Smooth muscle cell (in vitro differentiated cells): ENCODE measurements around the gene ZNF536. TPM values are rescaled to one million over a fixed set of nuclear protein-coding genes. Genes with fewer than 3 reads are reported as not detected.

Experiments
- DNase-seq: peaks from one replicate; lab custom pipeline; 2025; ENCODE audit not compliant: unreplicated experiment; lab: John Stamatoyannopoulos, UW
- H2AFZ ChIP-seq: fragments of 200-600 bp; sonication (generic); 2 replicates; pipeline ENCODE4 v1.6.0; 2016; ENCODE audit warnings: antibody characterized with exemption, low read depth, mild to moderate bottlenecking
- H3F3A ChIP-seq: fragments of 200-600 bp; sonication (generic); 2 replicates; pipeline ENCODE4 v1.6.0; 2017; ENCODE audit warnings: antibody characterized with exemption, low read depth
- H3K27ac ChIP-seq: fragments of 200-600 bp; sonication (generic); 2 replicates; pipeline ENCODE4 v1.5.1; 2016; ENCODE audit warnings: low read depth, mild to moderate bottlenecking
- H3K27me3 ChIP-seq: fragments of 200-600 bp; sonication (generic); 2 replicates; pipeline ENCODE4 v1.6.1; 2016; ENCODE audit warnings: low read depth, mild to moderate bottlenecking
- H3K36me3 ChIP-seq: fragments of 200-600 bp; sonication (generic); 2 replicates; pipeline ENCODE4 v1.5.1; 2016; ENCODE audit warnings: low read depth
- H3K4me1 ChIP-seq: fragments of 200-600 bp; sonication (generic); 2 replicates; pipeline ENCODE4 v1.5.1; 2016; ENCODE audit warnings: low read depth
- H3K4me2 ChIP-seq: fragments of 200-600 bp; sonication (generic); 2 replicates; pipeline ENCODE4 v1.6.0; 2016; ENCODE audit warnings: mild to moderate bottlenecking
- H3K4me3 ChIP-seq: fragments of 200-600 bp; sonication (generic); 2 replicates; pipeline ENCODE4 v1.5.1; 2016; ENCODE audit warnings: mild to moderate bottlenecking
- H3K79me2 ChIP-seq: fragments of 200-600 bp; sonication (generic); 2 replicates; pipeline ENCODE4 v1.6.0; 2016; ENCODE audit warnings: low read depth, mild to moderate bottlenecking
- H3K9ac ChIP-seq: fragments of 200-600 bp; sonication (generic); 2 replicates; pipeline ENCODE4 v1.6.0; 2016; ENCODE audit warnings: low read depth
- H3K9me3 ChIP-seq: fragments of 200-600 bp; sonication (generic); replicated peaks from 2 replicates; pipeline ENCODE4 v1.5.1; 2016; ENCODE audit warnings: low read depth
- H4K20me1 ChIP-seq: fragments of 200-600 bp; sonication (generic); 2 replicates; pipeline ENCODE4 v1.6.0; 2016; ENCODE audit warnings: low read depth
- CTCF ChIP-seq: fragments of 200-600 bp; sonication (generic); IDR thresholded peaks from 2 replicates; pipeline ENCODE4 v1.5.1; 2017; ENCODE audit warnings: borderline replicate concordance, mild to moderate bottlenecking, antibody characterized with exemption; ENCODE audit not compliant: insufficient read depth, poor library complexity, severe bottlenecking
- WGBS: methylation state at CpG from one replicate; pipeline ENCODE4 v1.1.7; 2016; ENCODE audit warnings: low lambda C conversion rate; 5-methylcytosine and 5-hydroxymethylcytosine counted together
- polyA plus RNA-seq: library from polyadenylated mRNA; unstranded; fragments of >200 nt; fragmentation: Nextera tagmentation; extraction: Ambion mirVana; gene quantifications from 2 replicates; pipeline ENCODE4 v1.2.1, GENCODE V29; 2016
- total RNA-seq: library from RNA; depleted of rRNA; stranded (reverse); fragments of >200 nt; gene quantifications from 2 replicates; pipeline ENCODE4 v1.2.3, GENCODE V29; 2014

The ZNF536 gene
- total and polyA plus RNA-seq, 2 experiments from 2014 or later = not detected

GRCh38 chr19:30373593-30373992, 1.4 kb downstream of the ZNF536 start:
- Histone ChIP-seq H3K4me3 (no peak overlapping the region), H3K36me3 (no peaks in the 10 kb centered on the region), H3F3A (no peaks in the 10 kb centered on the region), H3K79me2 (no peaks in the 10 kb centered on the region), H2AFZ (no peak overlapping the region), H3K9ac (no peak overlapping the region), H3K4me2 (no peak overlapping the region), H3K27me3 (peaks cover 98% of the 10 kb centered on the region), H3K4me1 (peaks cover 13% of the 10 kb centered on the region), H3K9me3 (no peaks in the 10 kb centered on the region), H4K20me1 (no peaks in the 10 kb centered on the region), H3K27ac (no peak overlapping the region)
- WGBS = 10% methylated on average over 16 of the region's 17 CpGs
- no peak for DNase-seq
- no peak for TF ChIP-seq CTCF

- no peaks in the 10 kb centered on the region for H3K9me3 ChIP-seq
- no peaks in the 10 kb centered on the region for H3K36me3 ChIP-seq
- no peak for DNase-seq
- no peak for TF ChIP-seq CTCF
- H3K4me2 ChIP-seq = peak overlapping the region; percentile 72
- H3F3A ChIP-seq = no peaks in the 10 kb centered on the region
- peaks cover 13% of the 10 kb centered on the region for H3K4me1 ChIP-seq
- H2AFZ ChIP-seq = no peak overlapping the region
- no peaks in the 10 kb centered on the region for H3K79me2 ChIP-seq
- 5% methylated on average over 21 of the region's 21 CpGs for WGBS
- no peak overlapping the region for H3K9ac ChIP-seq
- peaks cover 98% of the 10 kb centered on the region for H3K27me3 ChIP-seq
- H3K4me3 ChIP-seq = peak overlapping the region; percentile 31
- no peaks in the 10 kb centered on the region for H4K20me1 ChIP-seq
- H3K27ac ChIP-seq = no peak overlapping the region
Measured at GRCh38 chr19:30374539-30374864, 2.3 kb downstream of the ZNF536 start.

- DNase-seq = no peak
- no peaks in the 10 kb centered on the region for H4K20me1 ChIP-seq
- TF ChIP-seq CTCF = no peak
- H3K36me3 ChIP-seq = no peaks in the 10 kb centered on the region
- 2% methylated on average over 67 of the region's 85 CpGs for WGBS
- H3K79me2 ChIP-seq = no peaks in the 10 kb centered on the region
- H3K9me3 ChIP-seq = no peaks in the 10 kb centered on the region
- H3K4me3 ChIP-seq = peak overlapping the region; percentile 31
- H3K4me1 ChIP-seq = peaks cover 13% of the 10 kb centered on the region
- peaks cover 98% of the 10 kb centered on the region for H3K27me3 ChIP-seq
- H3F3A ChIP-seq = no peaks in the 10 kb centered on the region
- H2AFZ ChIP-seq = no peak overlapping the region
- H3K4me2 ChIP-seq = peak overlapping the region; percentile 72
- H3K27ac ChIP-seq = no peak overlapping the region
- H3K9ac ChIP-seq = no peak overlapping the region
Measured at GRCh38 chr19:30374865-30375552, 2.8 kb downstream of the ZNF536 start.

- H2AFZ ChIP-seq = no peak overlapping the region
- WGBS = 64% methylated on average over 23 of the region's 23 CpGs
- no peaks in the 10 kb centered on the region for H3F3A ChIP-seq
- peaks cover 13% of the 10 kb centered on the region for H3K4me1 ChIP-seq
- no peak overlapping the region for H3K27ac ChIP-seq
- H3K79me2 ChIP-seq = no peaks in the 10 kb centered on the region
- no peak for TF ChIP-seq CTCF
- H3K36me3 ChIP-seq = no peaks in the 10 kb centered on the region
- no peak overlapping the region for H3K9ac ChIP-seq
- no peak for DNase-seq
- H3K27me3 ChIP-seq = peaks cover 98% of the 10 kb centered on the region
- H3K9me3 ChIP-seq = no peaks in the 10 kb centered on the region
- H3K4me3 ChIP-seq = no peak overlapping the region
- no peaks in the 10 kb centered on the region for H4K20me1 ChIP-seq
- no peak overlapping the region for H3K4me2 ChIP-seq
Measured at GRCh38 chr19:30375553-30376031, 3.4 kb downstream of the ZNF536 start.
